HCT116 (cell line): ENCODE data around the gene BCAN. TPM values are rescaled to one million over a fixed set of nuclear protein-coding genes. Genes with fewer than 3 reads are reported as not detected.

Experiments
- ATAC-seq: fragments of 200-7000 bp; cut with Tn5 transposase; 2 replicates; pipeline ENCODE4 v1.9.1; 2020; ENCODE audit warnings: mild to moderate bottlenecking, moderate library complexity
- BruUV-seq: library from RNA; stranded (reverse); fragments of 400-500 nt; replicated peaks from 2 replicates; lab custom pipeline; 2021; lab: Mats Ljungman, UMichigan
- CTCF ChIA-PET: fragments of 300-600 bp; sonication (Branson Sonifier 250); formaldehyde crosslinking; loops from one replicate; lab custom pipeline; 2021; ENCODE audit warnings: antibody characterized with exemption; lab: Charles Lee
- POLR2A ChIA-PET: fragments of 300-600, 350-600 bp; sonication (Branson Sonifier 250); formaldehyde crosslinking; loops from one replicate; lab custom pipeline; 2021; ENCODE audit warnings: antibody characterized with exemption; lab: Charles Lee
- RAD21 ChIA-PET, 2 experiments: fragments of 300-600 bp; sonication (Branson Sonifier 250); formaldehyde crosslinking; loops; one replicate each; lab custom pipeline; 2023; ENCODE audit warnings: low total read pairs in 2 of 2; ENCODE audit not compliant: uncharacterized antibody in 2 of 2, unreplicated experiment in 2 of 2, low non-redundant PET in 1 of 2; lab: Charles Lee
- DNase-seq: peaks from one replicate; pipeline ENCODE4 v3.0.0-alpha.2; 2010; ENCODE audit warnings: low read depth, low spot score
- H2AFZ ChIP-seq: fragments of 200-600 bp; shearing (Covaris generic), sonication (generic); 2 replicates; pipeline ENCODE4 v1.6.1; 2017; ENCODE audit warnings: low read depth, mixed run types, mixed read lengths, antibody characterized with exemption, low read length; ENCODE audit not compliant: poor library complexity, severe bottlenecking
- H3K27ac ChIP-seq: 2 replicates; pipeline ENCODE4 v1.5.1; 2012; ENCODE audit warnings: low read depth, low read length
- H3K27me3 ChIP-seq: fragments of 200-600 bp; sonication (generic); 2 replicates; pipeline ENCODE4 v1.6.1; 2016; ENCODE audit warnings: mixed run types, low read length, mixed read lengths; ENCODE audit not compliant: insufficient read depth
- H3K36me3 ChIP-seq, 2 experiments: fragments of 200-500 bp in 1 of 2; fragments of 200-600 bp in 1 of 2; sonication (Bioruptor generic) in 1 of 2; sonication (generic) in 1 of 2; 2 replicates each; pipeline versions ENCODE4 v1.5.1 to v1.6.1; 2014 to 2016; ENCODE audit warnings: low read length in 2 of 2, inconsistent platforms in 1 of 2, mixed read lengths in 1 of 2, mixed run types in 1 of 2; ENCODE audit not compliant: insufficient read depth in 2 of 2, control insufficient read depth in 1 of 2
- H3K4me1 ChIP-seq, 2 experiments: fragments of 200-600 bp in 1 of 2; sonication (generic) in 1 of 2; 2 replicates each; pipeline versions ENCODE4 v1.5.1 to v1.6.1; 2012 to 2017; ENCODE audit warnings: low read length in 2 of 2, inconsistent platforms in 1 of 2, mild to moderate bottlenecking in 1 of 2, mixed read lengths in 1 of 2, mixed run types in 1 of 2, moderate library complexity in 1 of 2; ENCODE audit not compliant: insufficient read depth in 2 of 2, control insufficient read depth in 1 of 2
- H3K4me2 ChIP-seq: fragments of 200-600 bp; sonication (generic); 2 replicates; pipeline ENCODE4 v1.6.1; 2017; ENCODE audit warnings: mixed run types, low read length, mixed read lengths
- H3K4me3 ChIP-seq, 2 experiments: fragments of 200-600 bp in 1 of 2; sonication (generic) in 1 of 2; replicated peaks in 1 of 2; 2 replicates each; pipeline ENCODE4 v1.5.1; 2011 to 2016; ENCODE audit warnings: low read length in 2 of 2, control low read depth in 1 of 2, low read depth in 1 of 2, mild to moderate bottlenecking in 1 of 2, mixed read lengths in 1 of 2, mixed run types in 1 of 2
- H3K79me2 ChIP-seq: fragments of 200-600 bp; sonication (generic); 2 replicates; pipeline ENCODE4 v1.6.1; 2017; ENCODE audit warnings: mild to moderate bottlenecking, mixed run types, low read length, moderate library complexity, mixed read lengths; ENCODE audit not compliant: insufficient read depth
- H3K9ac ChIP-seq: fragments of 200-600 bp; sonication (generic); 2 replicates; pipeline ENCODE4 v1.6.1; 2016; ENCODE audit warnings: low read length, mixed read lengths
- H3K9me2 ChIP-seq: fragments of 200-600 bp; sonication (generic), shearing (Covaris generic); 2 replicates; pipeline ENCODE4 v1.6.1; 2017; ENCODE audit warnings: mixed run types, mild to moderate bottlenecking, moderate library complexity; ENCODE audit not compliant: insufficient read depth
- H3K9me3 ChIP-seq, 2 experiments: fragments of 200-500 bp in 1 of 2; fragments of 200-600 bp in 1 of 2; sonication (Bioruptor generic) in 1 of 2; sonication (generic) in 1 of 2; 2 replicates each; pipeline ENCODE4 v1.6.1; 2014 to 2017; ENCODE audit warnings: low read length in 2 of 2, mixed read lengths in 2 of 2, inconsistent platforms in 1 of 2, low read depth in 1 of 2, mild to moderate bottlenecking in 1 of 2, mixed run types in 1 of 2, moderate library complexity in 1 of 2; ENCODE audit not compliant: control insufficient read depth in 1 of 2, insufficient read depth in 1 of 2
- H4K20me1 ChIP-seq: fragments of 200-600 bp; sonication (generic), shearing (Covaris generic); 2 replicates; pipeline ENCODE4 v1.6.1; 2017; ENCODE audit warnings: mixed run types, mild to moderate bottlenecking, moderate library complexity; ENCODE audit not compliant: insufficient read depth
- EZH2 ChIP-seq: fragments of 200-600 bp; sonication (generic); IDR thresholded peaks from 2 replicates; pipeline ENCODE4 v1.6.1; 2017; ENCODE audit warnings: antibody characterized with exemption, mixed run types
- EZH2phosphoT487 ChIP-seq: fragments of 200-600 bp; IDR thresholded peaks from 2 replicates; pipeline ENCODE4 v1.6.1; 2018; ENCODE audit warnings: antibody characterized with exemption, borderline replicate concordance
- POLR2AphosphoS5 ChIP-seq: IDR thresholded peaks from 2 replicates; pipeline ENCODE4 v1.6.1; 2011; ENCODE audit warnings: mild to moderate bottlenecking, low read depth, low read length, moderate library complexity
- TCF7L2 ChIP-seq: IDR thresholded peaks from 2 replicates; pipeline ENCODE4 v1.7.0; 2011; ENCODE audit warnings: borderline replicate concordance, inconsistent platforms; ENCODE audit not compliant: insufficient read depth, insufficient read length; ENCODE audit errors: extremely low read depth
- ZBTB33 ChIP-seq: IDR thresholded peaks from 2 replicates; pipeline ENCODE4 v1.6.1; 2011; ENCODE audit warnings: mild to moderate bottlenecking, low read length, moderate library complexity; ENCODE audit not compliant: insufficient replicate concordance; ENCODE audit errors: extremely low read depth
- ZNF274 ChIP-seq: fragments of 200-500 bp; sonication (Bioruptor generic); IDR thresholded peaks from 2 replicates; pipeline ENCODE4 v1.6.1; 2014; ENCODE audit warnings: mild to moderate bottlenecking, low read depth, low read length, inconsistent platforms
- intact Hi-C: fragments of 100-400 bp; cut with micrococcal nuclease; formaldehyde crosslinking; loops from 2 replicates; pipeline ENCODE4 v1.10.0; 2022
- total RNA-seq: library from RNA; stranded (reverse); gene quantifications from one replicate; pipeline ENCODE4 v1.2.1, GENCODE V29; 2021; ENCODE audit not compliant: unreplicated experiment

The BCAN gene
- total RNA-seq, 1 experiment from 2014 or later, result not detected

GRCh38 chr1:156708218-156708661, 66.3 kb downstream of the BCAN start:
- no peaks in the 10 kb centered on the region for H3K36me3 ChIP-seq
- no peak overlapping the region for H2AFZ ChIP-seq
- ATAC-seq, result no peak
- no peak for TF ChIP-seq EZH2phosphoT487
- TF ChIP-seq POLR2AphosphoS5, result no peak
- TF ChIP-seq ZBTB33, result no peak
- no peak for TF ChIP-seq ZNF274
- TF ChIP-seq EZH2, result no peak
- BruUV-seq, result no TSS peak
- H3K9ac ChIP-seq, result peak overlapping the region; percentile 37
- no peak for DNase-seq
- no peaks in the 10 kb centered on the region for H3K9me3 ChIP-seq
- intact Hi-C loops, result no loop called here
- peaks cover 17% of the 10 kb centered on the region for H3K79me2 ChIP-seq
- H3K9me2 ChIP-seq, result no peaks in the 10 kb centered on the region
- CTCF ChIA-PET, result interaction anchor here (0.9 to 14.7 kb wide), 4 partner anchors 10 to 151 kb away, joined by 3 to 310 read pairs (median 31); partner anchors contain the start of genes ISG20L2 and METTL25B
- no peaks in the 10 kb centered on the region for H4K20me1 ChIP-seq
- H3K4me1 ChIP-seq, result peaks cover 87 to 100% of the 10 kb centered on the region in 2 experiments
- no peak overlapping the region for H3K4me3 ChIP-seq
- peak overlapping the region; percentile 66 for H3K27ac ChIP-seq
- peak overlapping the region; percentile 85 for H3K4me2 ChIP-seq
- H3K27me3 ChIP-seq, result no peaks in the 10 kb centered on the region
- RAD21 ChIA-PET, result interaction anchor here (0.9 to 1.6 kb wide), 2 partner anchors 18 kb away, joined by 3 to 5 read pairs; no protein-coding TSS in a partner anchor
- POLR2A ChIA-PET, result interaction anchor here (1.3 kb wide), 1 partner anchor 19 kb away, joined by 4 read pairs; no protein-coding TSS in a partner anchor

GRCh38 chr1:156709031-156709430, 67.1 kb downstream of the BCAN start:
- peak overlapping the region; percentile 37 for H3K9ac ChIP-seq
- peak overlapping the region; percentile 66 for H3K27ac ChIP-seq
- CTCF ChIA-PET, result interaction anchor here (0.9 to 14.7 kb wide), 4 partner anchors 11 to 151 kb away, joined by 3 to 310 read pairs (median 31); partner anchors contain the start of genes ISG20L2 and METTL25B
- no peak overlapping the region for H3K4me3 ChIP-seq
- H3K27me3 ChIP-seq, result no peaks in the 10 kb centered on the region
- no peaks in the 10 kb centered on the region for H4K20me1 ChIP-seq
- H3K36me3 ChIP-seq, result no peaks in the 10 kb centered on the region
- no peak for ATAC-seq
- peak overlapping the region; percentile 85 for H3K4me2 ChIP-seq
- H3K4me1 ChIP-seq, result peaks cover 87 to 100% of the 10 kb centered on the region in 2 experiments
- TF ChIP-seq TCF7L2, result no peak
- TF ChIP-seq, all 23 proteins: peak for 0
- Histone ChIP-seq H3K79me2 (peaks cover 9% of the 10 kb centered on the region), H3K9me3 (no peaks in the 10 kb centered on the region), H3K9me2 (no peaks in the 10 kb centered on the region), H2AFZ (no peak overlapping the region)
- ChIA-PET RAD21 (interaction anchor here in 1 of 2 experiments (1.7 kb wide), 1 partner anchor 17 kb away, joined by 3 read pairs; no protein-coding TSS in a partner anchor), POLR2A (interaction anchor here (1.3 kb wide), 1 partner anchor 20 kb away, joined by 4 read pairs; no protein-coding TSS in a partner anchor)
- BruUV-seq, result no TSS peak
- intact Hi-C loops, result no loop called here
- no peak for DNase-seq

Other genes with a start within 250 kb of the BCAN start
- 44.2 TPM for gene MEF2D, start 141.3 kb upstream of the BCAN start, total RNA-seq
- gene IQGAP3, start 69.6 kb upstream of the BCAN start, total RNA-seq, result 38.8 TPM
- not detected for gene TTC24, start 62.4 kb upstream of the BCAN start, total RNA-seq
- gene NAXE, start 50.3 kb upstream of the BCAN start, total RNA-seq, result 139 TPM
- gene GPATCH4, start 40.6 kb upstream of the BCAN start, total RNA-seq, result 39.4 TPM
- 0.54 TPM for gene HAPLN2, start 22.7 kb upstream of the BCAN start, total RNA-seq
- 8.4 TPM for gene NES, start 35.3 kb downstream of the BCAN start, total RNA-seq
- gene CRABP2, start 63.5 kb downstream of the BCAN start, total RNA-seq, result 209 TPM
- gene METTL25B, start 86.4 kb downstream of the BCAN start, total RNA-seq, result 36.5 TPM
- gene ISG20L2, start 86.6 kb downstream of the BCAN start, total RNA-seq, result 41.7 TPM
- 111 TPM for gene MRPL24, start 99.0 kb downstream of the BCAN start, total RNA-seq
- 304 TPM for gene HDGF, start 109.6 kb downstream of the BCAN start, total RNA-seq
- gene PRCC, start 125.4 kb downstream of the BCAN start, total RNA-seq, result 78.1 TPM
- gene SH2D2A, start 174.7 kb downstream of the BCAN start, total RNA-seq, result 4.8 TPM
- gene INSRR, start 217.0 kb downstream of the BCAN start, total RNA-seq, result not detected
- 0.89 TPM for gene NTRK1, start 218.7 kb downstream of the BCAN start, total RNA-seq